Activated naive CD8-positive, alpha-beta T cell treated with anti-CD3 and anti-CD28 coated beads for 36 hours (primary cell): Measurements from ENCODE around the gene DBF4B. TPM values are rescaled to one million over a fixed set of nuclear protein-coding genes. Genes with fewer than 3 reads are reported as not detected.
"Not testable (repeated sequence)": the region's sequence is repeated elsewhere in the genome, so short reads cannot be mapped to it uniquely, and the experiment has no call there.

Experiments used
- DNase-seq: peaks from one replicate; pipeline ENCODE4 v3.0.0; 2021
- H3K27ac Mint-ChIP-seq: one replicate; pipeline ENCODE4 v1.8.0; 2022; ENCODE audit warnings: mild to moderate bottlenecking, moderate library complexity, mixed read lengths
- H3K27me3 Mint-ChIP-seq: one replicate; pipeline ENCODE4 v1.8.0; 2022; ENCODE audit warnings: mild to moderate bottlenecking, mixed read lengths
- H3K36me3 Mint-ChIP-seq: one replicate; pipeline ENCODE4 v1.8.0; 2021; ENCODE audit warnings: mild to moderate bottlenecking, mixed read lengths
- H3K4me1 Mint-ChIP-seq: one replicate; pipeline ENCODE4 v1.8.0; 2021; ENCODE audit warnings: mixed read lengths
- H3K4me3 Mint-ChIP-seq: one replicate; pipeline ENCODE4 v1.8.0; 2022; ENCODE audit warnings: mild to moderate bottlenecking, moderate library complexity, mixed read lengths
- H3K9me3 Mint-ChIP-seq: one replicate; pipeline ENCODE4 v1.8.0; 2022; ENCODE audit warnings: mixed read lengths
- total RNA-seq, 2 experiments: library from RNA; stranded (reverse); gene quantifications; one replicate each; pipeline ENCODE4 v1.2.3, GENCODE V29; 2021

The DBF4B gene, protein sequence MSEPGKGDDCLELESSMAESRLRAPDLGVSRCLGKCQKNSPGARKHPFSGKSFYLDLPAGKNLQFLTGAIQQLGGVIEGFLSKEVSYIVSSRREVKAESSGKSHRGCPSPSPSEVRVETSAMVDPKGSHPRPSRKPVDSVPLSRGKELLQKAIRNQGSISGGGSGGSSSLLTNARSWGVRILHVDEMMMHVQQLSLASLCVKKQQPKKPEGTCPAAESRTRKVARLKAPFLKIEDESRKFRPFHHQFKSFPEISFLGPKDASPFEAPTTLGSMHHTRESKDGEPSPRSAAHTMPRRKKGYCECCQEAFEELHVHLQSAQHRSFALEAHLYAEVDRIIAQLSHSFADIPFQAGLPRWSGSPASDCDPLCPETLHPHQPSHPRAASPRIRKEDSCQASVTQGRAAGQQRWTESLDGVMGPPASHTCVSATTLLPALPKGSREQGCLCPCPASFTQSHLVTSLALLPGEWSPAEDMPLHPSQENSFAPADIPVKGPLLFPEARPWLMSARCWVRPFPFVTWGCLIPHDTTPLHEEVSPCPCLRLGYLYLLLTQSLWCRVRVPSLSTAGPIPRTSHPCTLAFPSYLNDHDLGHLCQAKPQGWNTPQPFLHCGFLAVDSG
- 10 to 100 TPM; 21.9 to 24.6 TPM for total RNA-seq

- Mint-ChIP-seq H3K27ac (no peak within 1 kb of the TSS), H3K36me3 (peaks cover 6% of the 10 kb centered on the region), H3K4me1 (peaks cover 4% of the 10 kb centered on the region), H3K4me3 (no peak within 1 kb of the TSS), H3K27me3 (no peaks in the 10 kb centered on the region), H3K9me3 (no peaks in the 10 kb centered on the region)
- DNase-seq: peak; percentile 81
Measured at GRCh38 chr17:44708401-44709263, at the start of gene DBF4B. TSS of gene DBF4B (plus strand) at chr17:44708665. CDS start at chr17:44708821, 156 bp downstream.

- peaks cover 3% of the 10 kb centered on the region for H3K4me1 Mint-ChIP-seq
- peaks cover 3% of the 10 kb centered on the region for H3K36me3 Mint-ChIP-seq
- no peaks in the 10 kb centered on the region for H3K9me3 Mint-ChIP-seq
- no peak overlapping the region for H3K27ac Mint-ChIP-seq
- H3K4me3 Mint-ChIP-seq: no peak overlapping the region
- no peak for DNase-seq
- H3K27me3 Mint-ChIP-seq: peaks cover 22% of the 10 kb centered on the region
Measured at GRCh38 chr17:44661835-44662234, 46.6 kb upstream of the DBF4B start.

- H3K27ac Mint-ChIP-seq: no peak overlapping the region
- no peaks in the 10 kb centered on the region for H3K36me3 Mint-ChIP-seq
- no peak overlapping the region for H3K4me3 Mint-ChIP-seq
- peaks cover 10% of the 10 kb centered on the region for H3K27me3 Mint-ChIP-seq
- no peak for DNase-seq
- peaks cover 2% of the 10 kb centered on the region for H3K4me1 Mint-ChIP-seq
- no peaks in the 10 kb centered on the region for H3K9me3 Mint-ChIP-seq
Measured at GRCh38 chr17:44663095-44663494, 45.4 kb upstream of the DBF4B start.

GRCh38 chr17:44664867-44665266 is 43.6 kb upstream of the DBF4B start:
- Mint-ChIP-seq H3K27ac (no peak overlapping the region), H3K4me1 (peaks cover 2% of the 10 kb centered on the region), H3K9me3 (no peaks in the 10 kb centered on the region), H3K4me3 (no peak overlapping the region), H3K27me3 (peaks cover 6% of the 10 kb centered on the region), H3K36me3 (no peaks in the 10 kb centered on the region)
- no peak for DNase-seq

DNA sequence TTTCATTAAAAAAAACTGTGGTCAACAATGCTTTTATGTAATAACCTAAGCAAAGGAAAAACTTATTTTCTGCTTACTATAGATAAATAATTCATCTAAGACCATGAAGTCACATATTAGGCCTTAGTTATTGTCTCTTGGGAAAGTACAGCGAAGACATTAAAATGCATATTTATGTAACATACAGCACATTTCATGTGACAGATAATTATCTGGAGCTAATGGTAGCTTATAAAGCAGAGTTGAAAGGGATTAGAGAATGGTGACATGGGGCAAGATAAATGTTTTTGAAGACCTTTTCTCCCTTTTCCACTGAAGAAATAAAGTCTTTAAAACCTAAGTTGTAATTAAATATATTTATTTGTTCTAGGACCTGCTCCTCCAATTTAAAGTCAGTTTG is 42.5 kb upstream of the DBF4B start:
- peaks cover 2% of the 10 kb centered on the region for H3K4me1 Mint-ChIP-seq
- H3K36me3 Mint-ChIP-seq: no peaks in the 10 kb centered on the region
- no peak overlapping the region for H3K4me3 Mint-ChIP-seq
- no peak overlapping the region for H3K27ac Mint-ChIP-seq
- no peak for DNase-seq
- peaks cover 6% of the 10 kb centered on the region for H3K27me3 Mint-ChIP-seq
- H3K9me3 Mint-ChIP-seq: no peaks in the 10 kb centered on the region

GRCh38 chr17:44672479-44673093 is 35.9 kb upstream of the DBF4B start:
- H3K9me3 Mint-ChIP-seq: no peaks in the 10 kb centered on the region
- H3K27ac Mint-ChIP-seq: no peak overlapping the region
- no peak overlapping the region for H3K4me3 Mint-ChIP-seq
- peaks cover 2% of the 10 kb centered on the region for H3K4me1 Mint-ChIP-seq
- H3K36me3 Mint-ChIP-seq: no peaks in the 10 kb centered on the region
- no peak for DNase-seq
- H3K27me3 Mint-ChIP-seq: no peaks in the 10 kb centered on the region

DNA sequence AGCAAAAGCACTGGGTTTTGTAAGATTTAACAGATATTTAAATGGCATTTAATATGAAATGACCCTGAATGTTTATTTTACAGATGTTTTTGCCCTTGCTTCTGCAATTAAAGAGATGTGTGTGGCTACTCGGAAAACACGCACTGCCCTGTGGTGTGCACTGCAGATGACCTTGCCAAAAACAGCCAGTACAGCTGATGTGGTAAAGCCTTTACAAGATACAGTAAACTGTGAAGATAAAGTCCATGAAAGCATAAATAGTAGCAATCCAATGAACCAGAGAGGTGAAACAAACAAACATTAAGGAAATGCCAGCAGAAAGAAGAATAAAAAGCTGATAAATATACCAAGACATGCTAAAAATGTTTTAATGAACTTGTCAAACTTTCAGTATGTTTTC is 34.6 kb upstream of the DBF4B start:
- no peak overlapping the region for H3K4me3 Mint-ChIP-seq
- DNase-seq: no peak

GRCh38 chr17:44677136-44677535 is 31.3 kb upstream of the DBF4B start:
- H3K9me3 Mint-ChIP-seq: no peaks in the 10 kb centered on the region
- H3K36me3 Mint-ChIP-seq: peaks cover 3% of the 10 kb centered on the region

More for the DNA sequence above, 34.6 kb upstream of the DBF4B start:
- Mint-ChIP-seq H3K36me3 (no peaks in the 10 kb centered on the region), H3K4me1 (no peaks in the 10 kb centered on the region), H3K9me3 (no peaks in the 10 kb centered on the region), H3K27ac (no peak overlapping the region), H3K27me3 (no peaks in the 10 kb centered on the region)

DNA sequence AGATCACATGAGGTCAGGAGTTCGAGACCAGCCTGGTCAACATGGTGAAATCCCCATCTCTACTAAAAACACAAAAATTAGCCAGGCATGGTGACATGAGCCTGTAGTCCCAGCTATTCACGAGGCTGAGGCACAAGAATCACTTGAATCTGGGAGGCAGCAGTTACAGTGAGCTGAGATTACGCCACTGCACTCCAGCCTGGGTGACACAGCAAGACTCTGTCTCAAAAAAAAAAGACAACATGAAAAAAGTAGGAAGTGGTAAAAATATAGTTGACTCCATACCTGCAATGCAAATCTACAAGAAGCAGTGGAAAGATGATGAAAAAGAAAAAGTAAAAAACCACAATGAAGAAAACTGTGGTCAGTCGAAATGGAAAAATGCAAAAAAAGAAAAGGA is 25.2 kb upstream of the DBF4B start:
- peak overlapping the region; percentile 57 for H3K27ac Mint-ChIP-seq

More at GRCh38 chr17:44677136-44677535, 31.3 kb upstream of the DBF4B start:
- Mint-ChIP-seq H3K4me1 (peaks cover 3% of the 10 kb centered on the region), H3K27ac (no peak overlapping the region), H3K4me3 (no peak overlapping the region), H3K27me3 (no peaks in the 10 kb centered on the region)
- DNase-seq: no peak

DNA sequence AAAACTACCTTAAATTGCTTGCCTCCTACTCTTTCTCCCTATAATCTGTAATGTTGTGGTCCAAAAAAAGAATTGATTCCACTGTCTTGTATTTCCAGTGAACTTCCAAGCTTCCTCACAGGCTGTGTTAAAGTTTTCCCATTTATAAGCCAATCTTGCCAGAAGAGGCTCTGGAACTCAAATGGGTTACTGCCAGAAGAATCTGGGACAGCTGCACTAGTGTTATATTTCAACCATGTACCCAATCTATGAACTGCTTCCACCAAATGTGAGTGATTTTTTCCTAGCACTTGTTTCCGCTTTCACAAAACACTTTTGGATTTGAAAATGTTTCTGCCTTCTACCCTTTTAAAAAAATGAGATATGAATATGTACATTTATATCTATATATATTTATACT is 20.7 kb upstream of the DBF4B start:
- Mint-ChIP-seq H3K9me3 (no peaks in the 10 kb centered on the region), H3K27ac (no peak overlapping the region), H3K4me3 (no peak overlapping the region), H3K4me1 (peaks cover 35% of the 10 kb centered on the region), H3K36me3 (peaks cover 10% of the 10 kb centered on the region), H3K27me3 (no peaks in the 10 kb centered on the region)
- DNase-seq: no peak

More for the DNA sequence above, 25.2 kb upstream of the DBF4B start:
- H3K4me3 Mint-ChIP-seq: peak overlapping the region; percentile 5
- not testable (repeated sequence) for DNase-seq, H3K9me3 Mint-ChIP-seq, H3K27me3 Mint-ChIP-seq
- H3K4me1 Mint-ChIP-seq: peaks cover 23% of the 10 kb centered on the region
- H3K36me3 Mint-ChIP-seq: peaks cover 13% of the 10 kb centered on the region

GRCh38 chr17:44688200-44688599 is 20.3 kb upstream of the DBF4B start:
- peak overlapping the region; percentile 99 for H3K4me3 Mint-ChIP-seq
- peaks cover 33% of the 10 kb centered on the region for H3K4me1 Mint-ChIP-seq
- H3K27ac Mint-ChIP-seq: no peak overlapping the region
- no peaks in the 10 kb centered on the region for H3K9me3 Mint-ChIP-seq
- peaks cover 7% of the 10 kb centered on the region for H3K36me3 Mint-ChIP-seq
- DNase-seq: no peak
- no peaks in the 10 kb centered on the region for H3K27me3 Mint-ChIP-seq

GRCh38 chr17:44688675-44689476 is 19.6 kb upstream of the DBF4B start:
- Mint-ChIP-seq H3K4me1 (peaks cover 26% of the 10 kb centered on the region), H3K4me3 (peak overlapping the region; percentile 99), H3K9me3 (no peaks in the 10 kb centered on the region), H3K36me3 (peaks cover 4% of the 10 kb centered on the region), H3K27me3 (no peaks in the 10 kb centered on the region), H3K27ac (peak overlapping the region; percentile 94)
- DNase-seq: no peak

GRCh38 chr17:44689477-44690217 is 18.8 kb upstream of the DBF4B start, which contains the start of gene CCDC43:
TSS of gene CCDC43 (minus strand) at chr17:44689776. CDS start at chr17:44689753, 23 bp downstream.
- H3K36me3 Mint-ChIP-seq: peaks cover 4% of the 10 kb centered on the region
- peaks cover 25% of the 10 kb centered on the region for H3K4me1 Mint-ChIP-seq
- H3K27ac Mint-ChIP-seq: peak within 1 kb of the TSS; percentile 94
- DNase-seq: peak; percentile 93
- H3K4me3 Mint-ChIP-seq: peak within 1 kb of the TSS; percentile 99
- no peaks in the 10 kb centered on the region for H3K27me3 Mint-ChIP-seq
- H3K9me3 Mint-ChIP-seq: no peaks in the 10 kb centered on the region
